Measurements from ENCODE around the gene RNLS. TPM values are rescaled to one million over a fixed set of nuclear protein-coding genes. Genes with fewer than 3 reads are reported as not detected.

The RNLS gene
- total and polyA plus RNA-seq, 2 of the 8 experiments (the other 6 are each of a cell fraction or from before 2014, with no cell fraction given), result 7.5 to 12.7 TPM

DNA sequence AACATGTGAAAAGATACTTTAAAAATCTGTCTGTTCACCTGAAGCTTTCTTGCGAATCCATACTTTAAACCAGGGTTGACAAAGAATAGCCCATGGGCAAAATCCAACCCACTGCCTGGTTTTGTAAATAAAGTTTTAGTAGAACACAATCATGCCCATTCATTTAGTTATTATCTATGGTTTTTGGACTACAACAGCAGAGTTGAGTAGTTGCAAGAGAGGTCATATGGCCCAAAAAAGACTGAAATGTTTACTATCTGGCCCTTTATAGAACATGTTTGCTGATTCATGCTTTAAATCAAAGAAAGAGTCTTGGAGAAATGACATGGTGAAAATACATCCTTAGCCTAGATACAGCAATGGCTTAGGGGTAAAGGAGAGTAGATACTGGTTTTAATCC is 356.2 kb downstream of the RNLS start (continued):
- no peak for TF ChIP-seq RAD21 (IDR thresholded peaks at IDR 0.05 in 1 of 2, conservative IDR thresholded peaks at IDR 0.05 in 1 of 2; ENCODE audit: low read depth in 2 of 2, low read length in 2 of 2)
- no peak for TF ChIP-seq TAF1 (IDR thresholded peaks at IDR 0.05; ENCODE audit: low read depth, low read length)
- TF ChIP-seq SP4 (IDR thresholded peaks at IDR 0.05; ENCODE audit: low read length), result no peak
- no peak for TF ChIP-seq CHD2 (IDR thresholded peaks at IDR 0.05; ENCODE audit: low read length)
- TF ChIP-seq POLR2A (IDR thresholded peaks at IDR 0.05; ENCODE audit: control extremely low read depth in 1 of 2, low read depth in 2 of 2, low read length in 2 of 2), result no peak
- no peak for TF ChIP-seq CBX5 (IDR thresholded peaks at IDR 0.05; ENCODE audit: low read depth, low read length)
